IMR-90 (cell line): ENCODE results near the gene STAT3. TPM values are rescaled to one million over a fixed set of nuclear protein-coding genes. Genes with fewer than 3 reads are reported as not detected.

ENCODE experiments used
- ATAC-seq: fragments of 200-7000 bp; cut with Tn5 transposase; 2 replicates; pipeline ENCODE4 v1.9.1; 2020; ENCODE audit warnings: low read depth, mild to moderate bottlenecking, moderate library complexity
- BruUV-seq: library from RNA; stranded (reverse); fragments of 400-500 nt; replicated peaks from 2 replicates; lab custom pipeline; 2021; lab: Mats Ljungman, UMichigan
- CTCF ChIA-PET: fragments of 300-600 bp; formaldehyde crosslinking; extraction: SDS; loops from one replicate; lab custom pipeline; 2021; ENCODE audit warnings: antibody characterized with exemption; lab: Yijun Ruan, JAX
- POLR2A ChIA-PET: fragments of 300-600 bp; sonication (Branson Sonifier 250); formaldehyde crosslinking; loops from one replicate; lab custom pipeline; 2022; ENCODE audit warnings: antibody characterized with exemption; ENCODE audit not compliant: unreplicated experiment; lab: Charles Lee
- DNase-seq: peaks from one replicate; pipeline ENCODE4 v3.0.0; 2013
- H2AFZ ChIP-seq: replicated peaks from 2 replicates; pipeline ENCODE3; 2013; ENCODE audit warnings: low read length, mild to moderate bottlenecking; ENCODE audit not compliant: poor library complexity
- H2AK5ac ChIP-seq: 2 replicates; pipeline ENCODE4 v1.6.1; 2013; ENCODE audit warnings: low read depth, low read length, inconsistent platforms
- H2AK9ac ChIP-seq: replicated peaks from 2 replicates; pipeline ENCODE3; 2013; ENCODE audit warnings: mild to moderate bottlenecking, low read depth, low read length, moderate library complexity; ENCODE audit not compliant: poor library complexity
- H2BK120ac ChIP-seq: 2 replicates; pipeline ENCODE4 v1.6.1; 2013; ENCODE audit warnings: low read depth, low read length, inconsistent platforms
- H2BK15ac ChIP-seq: 3 replicates; pipeline ENCODE4 v1.6.1; 2013; ENCODE audit warnings: low read depth, low read length, inconsistent platforms
- H2BK20ac ChIP-seq: 2 replicates; pipeline ENCODE4 v1.6.1; 2013; ENCODE audit warnings: low read depth, mild to moderate bottlenecking, inconsistent platforms, low read length, moderate library complexity
- H2BK5ac ChIP-seq: 2 replicates; pipeline ENCODE4 v1.6.1; 2013; ENCODE audit warnings: mild to moderate bottlenecking, low read depth, low read length, inconsistent platforms; ENCODE audit not compliant: poor library complexity, severe bottlenecking
- H3K14ac ChIP-seq: replicated peaks from 2 replicates; pipeline ENCODE4 v1.6.1; 2013; ENCODE audit warnings: low read depth, low read length, inconsistent platforms
- H3K18ac ChIP-seq: 2 replicates; pipeline ENCODE4 v1.6.1; 2013; ENCODE audit warnings: low read depth, low read length, control low read depth
- H3K23ac ChIP-seq: 2 replicates; pipeline ENCODE4 v1.6.1; 2013; ENCODE audit warnings: low read depth, low read length, inconsistent platforms
- H3K27ac ChIP-seq: 2 replicates; pipeline ENCODE4 v1.5.1; 2013; ENCODE audit warnings: mild to moderate bottlenecking, control low read depth, low read length; ENCODE audit not compliant: insufficient read depth
- H3K27me3 ChIP-seq: 2 replicates; pipeline ENCODE4 v1.6.1; 2013; ENCODE audit warnings: low read length; ENCODE audit not compliant: control insufficient read depth, insufficient read depth
- H3K36me3 ChIP-seq: 2 replicates; pipeline ENCODE4 v1.6.1; 2013; ENCODE audit warnings: low read length, mixed read lengths; ENCODE audit not compliant: control insufficient read depth, insufficient read depth
- H3K4ac ChIP-seq: 2 replicates; pipeline ENCODE4 v1.6.1; 2013; ENCODE audit warnings: low read depth, low read length, inconsistent platforms
- H3K4me1 ChIP-seq: 2 replicates; pipeline ENCODE4 v1.6.1; 2013; ENCODE audit warnings: low read length, mixed read lengths; ENCODE audit not compliant: control insufficient read depth, insufficient read depth
- H3K4me2 ChIP-seq: 2 replicates; pipeline ENCODE4 v1.6.1; 2013; ENCODE audit warnings: low read depth, mild to moderate bottlenecking, control low read depth, low read length, moderate library complexity
- H3K4me3 ChIP-seq: 2 replicates; pipeline ENCODE4 v1.5.1; 2013; ENCODE audit warnings: low read depth, mild to moderate bottlenecking, control low read depth, low read length, moderate library complexity; ENCODE audit not compliant: insufficient read depth
- H3K56ac ChIP-seq: 2 replicates; pipeline ENCODE4 v1.6.1; 2013; ENCODE audit warnings: low read length, inconsistent platforms; ENCODE audit not compliant: insufficient read depth; ENCODE audit errors: extremely low read depth
- H3K79me1 ChIP-seq, 2 experiments: 2 replicates each; pipeline ENCODE4 v1.6.1; 2013; ENCODE audit warnings: low read length in 2 of 2, inconsistent platforms in 1 of 2, low read depth in 1 of 2
- H3K9ac ChIP-seq: 2 replicates; pipeline ENCODE4 v1.6.1; 2013; ENCODE audit warnings: low read depth, low read length, control low read depth
- H3K9me1 ChIP-seq: 2 replicates; pipeline ENCODE4 v1.6.1; 2013; ENCODE audit warnings: low read length, inconsistent platforms; ENCODE audit not compliant: insufficient read depth
- H3K9me3 ChIP-seq: 2 replicates; pipeline ENCODE4 v1.6.1; 2013; ENCODE audit warnings: low read length; ENCODE audit not compliant: control insufficient read depth, insufficient read depth
- H4K20me1 ChIP-seq: 2 replicates; pipeline ENCODE4 v1.6.1; 2013; ENCODE audit warnings: low read length, inconsistent platforms; ENCODE audit not compliant: insufficient read depth
- H4K5ac ChIP-seq: 2 replicates; pipeline ENCODE4 v1.6.1; 2013; ENCODE audit warnings: mild to moderate bottlenecking, low read depth, low read length, control low read depth
- H4K8ac ChIP-seq, 2 experiments: 2 replicates each; pipeline ENCODE4 v1.6.1; 2013; ENCODE audit warnings: low read depth in 2 of 2, low read length in 2 of 2, control low read depth in 1 of 2, inconsistent platforms in 1 of 2
- H4K91ac ChIP-seq: 2 replicates; pipeline ENCODE4 v1.6.1; 2013; ENCODE audit warnings: low read depth, low read length, inconsistent platforms; ENCODE audit not compliant: insufficient read depth
- BHLHE40 ChIP-seq: fragments of 150-350 bp; IDR thresholded peaks from 2 replicates; pipeline ENCODE4 v1.6.1; 2016; ENCODE audit warnings: mild to moderate bottlenecking, low read depth, low read length
- CEBPB ChIP-seq: IDR thresholded peaks from 2 replicates; pipeline ENCODE4 v1.6.1; 2012; ENCODE audit warnings: low read depth, low read length, improper control_type of control experiment
- CHD1 ChIP-seq: IDR thresholded peaks from 2 replicates; pipeline ENCODE4 v1.6.1; 2012; ENCODE audit warnings: low read depth, low read length, improper control_type of control experiment
- FOS ChIP-seq: fragments of 150-350 bp; IDR thresholded peaks from 2 replicates; pipeline ENCODE4 v1.6.1; 2016; ENCODE audit warnings: low read depth, low read length
- MAFK ChIP-seq: IDR thresholded peaks from 2 replicates; pipeline ENCODE4 v1.6.1; 2012; ENCODE audit warnings: low read depth, low read length, improper control_type of control experiment
- MAZ ChIP-seq: IDR thresholded peaks from 2 replicates; pipeline ENCODE4 v1.6.1; 2012; ENCODE audit warnings: low read depth, mild to moderate bottlenecking, low read length, improper control_type of control experiment, moderate library complexity, borderline replicate concordance
- MXI1 ChIP-seq: IDR thresholded peaks from 2 replicates; pipeline ENCODE4 v1.6.1; 2012; ENCODE audit warnings: low read depth, mild to moderate bottlenecking, low read length, moderate library complexity, borderline replicate concordance
- NFE2L2 ChIP-seq: fragments of 150-350 bp; IDR thresholded peaks from 2 replicates; pipeline ENCODE4 v1.6.1; 2016; ENCODE audit warnings: low read depth, mild to moderate bottlenecking, low read length
- POLR2A ChIP-seq: IDR thresholded peaks from 2 replicates; pipeline ENCODE4 v1.6.1; 2012; ENCODE audit warnings: mild to moderate bottlenecking, low read depth, low read length
- RAD21 ChIP-seq: IDR thresholded peaks from 2 replicates; pipeline ENCODE4 v1.6.1; 2012; ENCODE audit warnings: low read length, improper control_type of control experiment
- RCOR1 ChIP-seq: IDR thresholded peaks from 2 replicates; pipeline ENCODE4 v1.6.1; 2012; ENCODE audit warnings: mild to moderate bottlenecking, low read length, improper control_type of control experiment; ENCODE audit not compliant: insufficient replicate concordance
- RFX5 ChIP-seq: IDR thresholded peaks from 2 replicates; pipeline ENCODE4 v1.8.0; 2012; ENCODE audit warnings: low read depth, mild to moderate bottlenecking, low read length, moderate library complexity
- SMC3 ChIP-seq: fragments of 150-350 bp; IDR thresholded peaks from 2 replicates; pipeline ENCODE4 v1.6.1; 2016; ENCODE audit warnings: low read depth, mild to moderate bottlenecking, antibody characterized with exemption, low read length, moderate library complexity
- WGBS, 2 experiments: methylation state at CpG; one replicate each; pipeline versions ENCODE4 v1.1.5 to v1.1.7; 2013; ENCODE audit warnings: missing lambda C conversion rate in 2 of 2; ENCODE audit not compliant: insufficient read length in 1 of 2; ENCODE audit errors: extremely low coverage in 2 of 2; 5-methylcytosine and 5-hydroxymethylcytosine counted together
- dilution Hi-C: fragments of 300-500 bp; cut with HindIII; formaldehyde crosslinking; loops from one replicate; pipeline ENCODE4 v1.14.3; 2018; ENCODE audit warnings: low sequenced_read_pairs; ENCODE audit not compliant: unreplicated experiment
- in situ Hi-C: fragments of 300-500 bp; cut with MboI; formaldehyde crosslinking; loops from 3 replicates; pipeline ENCODE4 v1.14.3; 2019; ENCODE audit warnings: low sequenced_read_pairs, inconsistent platforms, mixed read lengths
- intact Hi-C: fragments of 100-400 bp; cut with micrococcal nuclease; formaldehyde crosslinking; loops from 2 replicates; pipeline ENCODE4 v1.10.0; 2022
- polyA plus RNA-seq, 3 experiments: library from polyadenylated mRNA; depleted of rRNA; stranded (reverse); fragments of >200 nt; gene quantifications; 2 replicates each; pipeline ENCODE4 v1.2.3, GENCODE V29; 2012; ENCODE audit warnings: low replicate concordance in 1 of 3
- total RNA-seq: library from RNA; depleted of rRNA; stranded (reverse); fragments of >200 nt; gene quantifications from 2 replicates; pipeline ENCODE4 v1.2.3, GENCODE V29; 2012
- TF ChIP-seq, protein P1 (sequence below): conservative IDR thresholded peaks from 2 replicates; pipeline ENCODE4 v1.5.1; 2012; ENCODE audit warnings: mild to moderate bottlenecking, low read depth, low read length, improper control_type of control experiment
- TF ChIP-seq, protein P2 (sequence below): fragments of 150-350 bp; IDR thresholded peaks from 2 replicates; pipeline ENCODE4 v1.6.1; 2016; ENCODE audit warnings: low read depth, mild to moderate bottlenecking, low read length, moderate library complexity, borderline replicate concordance
- TF ChIP-seq, protein P3 (sequence below): fragments of 150-350 bp; IDR thresholded peaks from 2 replicates; pipeline ENCODE4 v1.6.1; 2017; ENCODE audit warnings: mild to moderate bottlenecking, antibody characterized with exemption, low read length, low read depth

STAT3 gene
- total and polyA plus RNA-seq, 2 of the 4 experiments (the other 2 are of a cell fraction): 47.2 to 66.3 TPM

DNA sequence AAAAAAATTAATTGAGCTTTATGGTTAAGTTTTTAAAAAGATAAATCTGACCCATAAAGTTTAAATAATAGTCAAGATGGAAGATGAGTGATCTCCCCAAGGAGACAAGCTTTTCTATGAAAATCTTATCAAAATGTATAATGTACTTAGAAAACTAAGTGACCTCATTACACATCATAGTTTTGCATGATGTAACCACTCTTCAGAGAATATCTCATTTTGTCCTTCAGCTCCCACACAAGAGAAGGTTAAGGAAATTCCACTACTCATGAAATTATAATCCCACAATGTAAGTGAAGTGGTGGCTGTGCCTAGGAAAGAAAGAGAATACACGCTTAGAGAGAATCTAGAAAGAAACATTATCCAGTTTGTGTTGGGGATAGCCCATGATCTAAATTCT lies 14.3 kb downstream of the STAT3 start:
- CTCF ChIA-PET: interaction anchor here (0.6 to 1.2 kb wide), 2 partner anchors 25 to 61 kb away, joined by 4 read pairs; no protein-coding TSS in a partner anchor
- dilution Hi-C loops: no loop called here
- WGBS, 2 experiments: no CpG with 5 or more reads among the region's 1 CpG

More for the DNA sequence above, 14.3 kb downstream of the STAT3 start:
- no peak overlapping the region for H3K56ac ChIP-seq
- no TSS peak for BruUV-seq
- DNase-seq (no peak), ATAC-seq (no peak)
- peaks cover 16 to 73% of the 10 kb centered on the region in 2 experiments for H3K79me1 ChIP-seq
- POLR2A ChIA-PET: interaction anchor here (0.6 kb wide), 1 partner anchor 80 kb away, joined by 3 read pairs; no protein-coding TSS in a partner anchor
- no peaks in the 10 kb centered on the region; the same call in 1 of the 2 replicates for H3K9me1 ChIP-seq
- no peak overlapping the region for H4K8ac ChIP-seq
- no peaks in the 10 kb centered on the region for H3K4me1 ChIP-seq
- H3K4me2 ChIP-seq: no peak overlapping the region
- H2BK20ac ChIP-seq: no peak overlapping the region
- no peak overlapping the region for H4K5ac ChIP-seq
- TF ChIP-seq CHD1 (no peak), RFX5 (no peak), MAZ (no peak), CEBPB (no peak), RCOR1 (no peak), BHLHE40 (no peak), RAD21 (no peak), POLR2A (no peak), MXI1 (no peak), NFE2L2 (no peak), MAFK (no peak), FOS (no peak), SMC3 (no peak)
- TF ChIP-seq, protein P1, sequence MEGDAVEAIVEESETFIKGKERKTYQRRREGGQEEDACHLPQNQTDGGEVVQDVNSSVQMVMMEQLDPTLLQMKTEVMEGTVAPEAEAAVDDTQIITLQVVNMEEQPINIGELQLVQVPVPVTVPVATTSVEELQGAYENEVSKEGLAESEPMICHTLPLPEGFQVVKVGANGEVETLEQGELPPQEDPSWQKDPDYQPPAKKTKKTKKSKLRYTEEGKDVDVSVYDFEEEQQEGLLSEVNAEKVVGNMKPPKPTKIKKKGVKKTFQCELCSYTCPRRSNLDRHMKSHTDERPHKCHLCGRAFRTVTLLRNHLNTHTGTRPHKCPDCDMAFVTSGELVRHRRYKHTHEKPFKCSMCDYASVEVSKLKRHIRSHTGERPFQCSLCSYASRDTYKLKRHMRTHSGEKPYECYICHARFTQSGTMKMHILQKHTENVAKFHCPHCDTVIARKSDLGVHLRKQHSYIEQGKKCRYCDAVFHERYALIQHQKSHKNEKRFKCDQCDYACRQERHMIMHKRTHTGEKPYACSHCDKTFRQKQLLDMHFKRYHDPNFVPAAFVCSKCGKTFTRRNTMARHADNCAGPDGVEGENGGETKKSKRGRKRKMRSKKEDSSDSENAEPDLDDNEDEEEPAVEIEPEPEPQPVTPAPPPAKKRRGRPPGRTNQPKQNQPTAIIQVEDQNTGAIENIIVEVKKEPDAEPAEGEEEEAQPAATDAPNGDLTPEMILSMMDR: no peak
- TF ChIP-seq, protein P2, sequence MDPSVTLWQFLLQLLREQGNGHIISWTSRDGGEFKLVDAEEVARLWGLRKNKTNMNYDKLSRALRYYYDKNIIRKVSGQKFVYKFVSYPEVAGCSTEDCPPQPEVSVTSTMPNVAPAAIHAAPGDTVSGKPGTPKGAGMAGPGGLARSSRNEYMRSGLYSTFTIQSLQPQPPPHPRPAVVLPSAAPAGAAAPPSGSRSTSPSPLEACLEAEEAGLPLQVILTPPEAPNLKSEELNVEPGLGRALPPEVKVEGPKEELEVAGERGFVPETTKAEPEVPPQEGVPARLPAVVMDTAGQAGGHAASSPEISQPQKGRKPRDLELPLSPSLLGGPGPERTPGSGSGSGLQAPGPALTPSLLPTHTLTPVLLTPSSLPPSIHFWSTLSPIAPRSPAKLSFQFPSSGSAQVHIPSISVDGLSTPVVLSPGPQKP: no peak
- TF ChIP-seq, protein P3, sequence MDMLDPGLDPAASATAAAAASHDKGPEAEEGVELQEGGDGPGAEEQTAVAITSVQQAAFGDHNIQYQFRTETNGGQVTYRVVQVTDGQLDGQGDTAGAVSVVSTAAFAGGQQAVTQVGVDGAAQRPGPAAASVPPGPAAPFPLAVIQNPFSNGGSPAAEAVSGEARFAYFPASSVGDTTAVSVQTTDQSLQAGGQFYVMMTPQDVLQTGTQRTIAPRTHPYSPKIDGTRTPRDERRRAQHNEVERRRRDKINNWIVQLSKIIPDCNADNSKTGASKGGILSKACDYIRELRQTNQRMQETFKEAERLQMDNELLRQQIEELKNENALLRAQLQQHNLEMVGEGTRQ: no peak
- no peak overlapping the region for H2AK9ac ChIP-seq
- H2BK5ac ChIP-seq: no peak overlapping the region
- H2BK120ac ChIP-seq: no peak overlapping the region
- no peak overlapping the region for H2AK5ac ChIP-seq
- H3K4me3 ChIP-seq: no peak overlapping the region
- peaks cover 1% of the 10 kb centered on the region for H3K36me3 ChIP-seq
- no peak overlapping the region for H2BK15ac ChIP-seq
- H3K23ac ChIP-seq: no peak overlapping the region
- no peaks in the 10 kb centered on the region for H3K27me3 ChIP-seq
- peaks cover 52% of the 10 kb centered on the region for H4K20me1 ChIP-seq
- no peak overlapping the region for H3K18ac ChIP-seq
- no peak overlapping the region for H3K9ac ChIP-seq
- no peaks in the 10 kb centered on the region for H3K9me3 ChIP-seq
- H3K14ac ChIP-seq: no peak overlapping the region
- no peak overlapping the region for H2AFZ ChIP-seq
- intact Hi-C loops: no loop called here
- H4K91ac ChIP-seq: no peak overlapping the region
- no peak overlapping the region for H3K4ac ChIP-seq
- H3K27ac ChIP-seq: no peak overlapping the region
- in situ Hi-C loops: no loop called here
